Globus pallidus (tissue), 1 donor: Measurements from ENCODE around the gene SHISA4.
"Not testable (repeated sequence)": the region's sequence is repeated elsewhere in the genome, so short reads cannot be mapped to it uniquely, and the experiment has no call there.

Experiments used
- DNase-seq: peaks from one replicate; pipeline ENCODE4 v3.0.0-alpha.2; 2015; ENCODE audit warnings: low spot score

SHISA4 gene

DNA sequence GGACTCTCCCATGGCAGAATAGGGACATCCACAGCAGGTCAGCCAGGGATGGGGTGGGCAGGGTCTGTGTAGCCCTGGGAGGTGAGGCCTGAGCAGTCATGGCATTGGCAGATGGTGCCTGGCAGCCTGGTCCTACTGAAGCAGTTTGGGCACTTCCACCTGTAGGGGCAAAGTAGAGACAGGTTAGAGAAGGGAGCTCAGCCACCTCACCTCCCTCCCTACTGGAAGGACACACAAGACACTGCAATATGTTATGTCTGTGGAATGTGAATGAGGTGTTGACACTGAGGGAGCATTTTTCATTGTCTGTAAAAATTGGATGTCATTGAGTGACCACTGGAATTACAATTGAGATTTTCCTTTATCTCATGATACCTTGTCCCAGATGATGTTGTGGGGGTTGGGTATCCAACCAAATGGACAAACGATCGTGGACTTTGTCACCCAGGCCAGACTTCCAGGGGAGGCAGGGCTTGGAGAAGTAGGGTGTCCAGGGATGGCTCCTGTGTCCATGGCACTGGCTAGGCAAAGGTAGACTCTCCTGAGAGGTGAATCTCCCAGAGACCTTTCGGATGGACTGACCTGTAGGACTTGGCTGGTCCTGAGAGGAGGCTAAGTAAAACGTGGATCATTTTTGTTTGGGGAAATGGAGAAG lies 9.7 kb downstream of the SHISA4 start:
- no peak for DNase-seq

DNA sequence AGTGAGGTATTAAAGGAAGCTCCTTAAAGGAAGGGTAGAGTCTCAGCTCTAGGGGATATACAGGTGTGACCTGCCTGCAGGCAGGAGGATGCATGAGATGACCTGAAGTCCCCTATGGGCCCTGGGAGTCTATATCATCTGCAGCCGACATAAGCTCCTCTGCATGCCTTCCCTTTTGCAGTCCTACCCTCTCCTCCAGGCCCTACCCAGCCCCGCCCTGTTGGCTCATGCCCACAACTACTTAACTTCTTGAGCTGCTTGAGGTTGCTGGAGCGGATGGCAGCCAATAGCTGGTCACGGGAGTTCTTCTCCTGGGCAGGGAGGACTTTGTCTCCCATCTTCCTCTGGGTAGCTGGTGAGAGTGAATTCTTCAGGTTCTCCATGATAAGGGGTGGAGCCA lies 10.3 kb downstream of the SHISA4 start:
- no peak for DNase-seq

DNA sequence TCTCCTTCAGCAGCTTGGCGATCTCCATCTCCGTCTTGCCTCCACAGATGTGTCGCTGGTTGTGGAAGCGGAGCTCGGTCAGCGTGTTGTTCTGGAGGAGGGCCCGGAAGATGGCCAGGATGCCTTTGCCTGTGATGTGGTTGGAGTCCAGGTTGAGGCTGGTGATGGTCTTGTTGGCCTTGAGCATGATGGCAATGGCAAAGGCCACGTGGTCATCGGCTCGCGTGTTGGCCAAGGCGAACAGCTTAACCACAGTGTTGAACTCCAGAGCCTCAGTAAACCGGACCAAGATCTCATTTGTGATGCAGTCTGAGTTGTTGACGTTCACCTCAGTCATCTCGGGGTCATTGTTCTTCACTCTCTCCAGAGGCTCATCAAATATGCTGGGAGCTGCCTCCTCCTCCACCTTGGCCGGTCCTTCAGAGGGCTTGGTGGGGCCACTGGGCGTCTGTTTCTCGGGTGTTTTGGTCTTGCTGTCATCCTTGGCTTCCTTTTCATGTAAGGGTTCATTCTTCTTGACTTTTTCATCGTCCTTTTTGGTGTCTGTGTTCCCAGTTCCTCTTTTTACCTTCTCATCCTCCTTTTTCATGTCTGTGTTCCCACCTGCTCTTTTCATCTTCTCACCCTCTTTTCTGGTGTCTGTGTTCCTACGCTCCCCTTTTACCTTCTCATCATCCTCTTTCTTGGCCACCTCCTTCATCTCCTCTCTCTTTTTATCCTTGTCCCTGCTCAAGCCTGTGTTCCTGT lies 11.2 kb downstream of the SHISA4 start:
- no peak for DNase-seq

DNA sequence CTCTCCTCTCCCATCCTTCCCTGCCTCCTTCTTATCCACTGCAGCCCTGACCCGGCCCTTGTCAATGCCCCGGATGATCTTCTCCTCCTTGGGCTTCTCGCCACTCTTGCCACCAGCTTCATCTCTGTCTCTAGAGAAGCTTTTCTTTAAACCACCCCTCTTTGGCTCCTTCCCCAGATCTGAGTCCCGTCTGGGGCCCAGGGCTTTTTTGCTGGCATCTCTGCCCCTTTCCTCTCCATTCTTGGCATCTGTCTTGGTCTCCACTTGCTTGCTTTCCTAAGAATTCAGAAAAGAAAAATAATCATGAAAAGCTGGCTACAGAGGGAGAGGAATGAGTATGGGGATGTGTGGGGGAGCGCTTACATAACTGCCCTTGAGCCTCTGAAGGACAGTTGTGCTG lies 11.8 kb downstream of the SHISA4 start:
- DNase-seq, result no peak

DNA sequence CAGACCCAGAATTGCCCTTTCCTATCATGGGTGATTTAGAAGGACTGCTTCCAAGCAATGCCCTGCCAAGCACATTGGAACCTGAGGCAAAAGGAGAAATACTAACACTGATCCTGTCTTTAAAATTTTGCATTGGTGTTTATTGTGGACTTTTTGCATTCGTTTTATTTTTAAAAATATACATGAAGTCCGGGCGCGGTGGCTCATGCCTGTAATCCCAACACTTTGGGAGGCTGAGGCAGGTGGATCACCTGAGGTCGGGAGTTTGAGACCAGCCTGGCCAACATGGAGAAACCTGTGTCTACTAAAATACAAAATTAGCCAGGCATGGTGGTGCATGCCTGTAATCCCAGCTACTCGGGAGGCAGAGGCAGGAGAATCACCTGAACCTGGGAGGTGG lies 12.3 kb downstream of the SHISA4 start:
- DNase-seq, result not testable (repeated sequence)

DNA sequence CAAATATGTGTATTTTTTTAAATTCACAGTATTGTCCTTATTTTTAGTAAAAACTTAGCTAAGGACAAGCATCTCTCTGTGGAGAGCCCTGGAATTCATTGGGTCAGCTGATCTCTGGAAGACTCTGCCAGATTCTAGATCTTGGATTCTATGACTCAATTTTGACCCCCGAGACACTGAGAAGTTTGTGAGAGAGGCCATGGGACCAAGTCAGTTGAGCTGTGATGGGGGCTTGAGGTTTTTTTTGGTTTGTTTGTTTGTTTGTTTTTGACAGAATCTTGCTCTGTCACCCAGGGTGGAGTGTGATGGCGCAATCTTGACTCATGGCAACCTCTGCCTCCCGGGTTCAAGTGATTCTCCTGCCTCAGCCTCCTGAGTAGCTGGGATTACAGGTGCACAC lies 13.5 kb downstream of the SHISA4 start:
- no peak for DNase-seq

DNA sequence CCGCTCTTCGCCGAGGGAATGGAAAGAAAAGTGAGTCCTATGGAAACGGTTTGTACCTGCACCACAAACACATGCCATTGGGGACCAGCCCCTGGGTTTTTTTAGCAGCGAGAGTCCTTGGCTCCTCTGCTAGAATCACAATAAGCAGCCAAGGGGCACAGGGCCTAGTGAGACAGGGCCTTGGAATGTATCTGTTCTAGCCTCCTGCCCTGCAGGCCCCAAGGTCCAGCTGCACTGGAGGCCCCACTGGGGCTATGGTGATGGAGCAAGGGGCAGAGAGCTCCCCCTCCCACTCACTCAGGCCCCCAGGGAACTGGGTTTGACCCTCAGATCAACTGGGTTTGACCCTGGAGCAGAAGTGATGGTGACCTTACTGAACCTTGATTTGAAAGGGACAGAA lies 14.4 kb downstream of the SHISA4 start:
- DNase-seq, result no peak

DNA sequence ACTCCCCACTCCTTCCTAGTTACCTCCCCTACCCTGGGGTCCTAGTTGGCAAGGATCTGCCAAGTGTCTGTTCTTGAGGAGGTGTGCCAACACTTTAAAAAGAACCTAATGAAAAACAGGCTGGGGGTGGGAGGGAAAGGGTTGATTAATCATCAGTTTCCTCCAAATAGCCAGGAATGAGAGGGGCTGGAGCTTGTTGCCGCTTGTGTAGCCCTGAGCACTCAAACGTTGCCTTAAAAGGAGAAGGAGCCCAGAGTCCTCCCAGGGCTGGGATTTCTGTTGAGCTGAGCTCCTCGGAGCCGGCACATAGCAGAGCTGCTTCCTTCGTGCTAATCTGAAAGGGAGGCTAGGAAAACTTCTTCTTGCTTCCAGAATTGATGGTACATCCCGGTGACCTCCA lies 15.9 kb downstream of the SHISA4 start:
- no peak for DNase-seq

DNA sequence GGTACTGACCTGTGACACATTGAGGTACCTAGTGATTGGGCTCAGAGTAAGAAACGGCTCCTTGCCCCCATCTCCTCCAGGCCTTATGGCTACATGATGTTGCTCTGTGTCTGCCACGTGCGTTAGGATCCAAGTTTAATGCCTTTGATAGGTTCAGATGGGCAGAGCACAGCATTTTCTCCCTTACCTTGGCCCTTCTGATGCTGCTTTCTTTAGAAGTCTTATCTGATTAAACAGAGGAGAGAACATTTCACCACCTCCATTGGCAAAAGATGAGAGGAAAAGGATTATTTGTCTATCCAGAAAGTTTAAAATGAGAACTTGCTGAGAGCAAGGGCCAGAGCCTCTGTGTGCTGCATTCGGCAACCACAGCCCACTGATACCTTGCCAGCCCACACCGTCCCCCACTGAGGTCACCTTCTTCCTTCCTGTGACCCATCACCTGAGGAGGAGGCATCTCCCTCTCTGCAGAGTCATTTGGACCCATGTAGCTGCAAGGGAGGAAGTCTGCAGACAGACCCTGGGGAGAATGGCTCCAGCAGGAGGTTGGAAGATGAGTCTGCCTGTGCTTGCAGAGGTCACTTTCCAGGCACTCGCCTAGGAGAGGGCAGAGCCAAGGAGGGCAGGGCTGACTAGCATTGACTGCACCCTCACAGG lies 16.7 kb downstream of the SHISA4 start:
- DNase-seq, result no peak

DNA sequence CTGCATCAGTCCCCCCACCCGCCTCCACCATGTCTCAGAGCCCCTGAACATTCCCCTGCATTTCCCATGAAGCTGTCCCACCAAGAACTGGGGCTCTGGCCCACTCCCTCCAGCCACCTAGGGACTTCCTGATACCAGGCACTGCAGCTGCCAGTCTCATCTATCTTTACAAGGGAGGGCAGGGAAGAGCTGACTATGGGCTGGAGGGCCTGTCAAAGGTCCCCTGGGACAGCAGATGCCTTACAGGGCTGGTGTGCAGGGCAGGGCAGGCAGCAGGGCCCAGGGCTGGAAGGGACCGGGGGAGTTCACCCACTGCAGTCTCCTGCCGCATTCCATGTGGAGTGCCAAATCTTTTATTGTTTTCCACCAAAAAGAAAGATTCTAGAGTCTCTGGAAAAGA lies 17.6 kb downstream of the SHISA4 start:
- no peak for DNase-seq

DNA sequence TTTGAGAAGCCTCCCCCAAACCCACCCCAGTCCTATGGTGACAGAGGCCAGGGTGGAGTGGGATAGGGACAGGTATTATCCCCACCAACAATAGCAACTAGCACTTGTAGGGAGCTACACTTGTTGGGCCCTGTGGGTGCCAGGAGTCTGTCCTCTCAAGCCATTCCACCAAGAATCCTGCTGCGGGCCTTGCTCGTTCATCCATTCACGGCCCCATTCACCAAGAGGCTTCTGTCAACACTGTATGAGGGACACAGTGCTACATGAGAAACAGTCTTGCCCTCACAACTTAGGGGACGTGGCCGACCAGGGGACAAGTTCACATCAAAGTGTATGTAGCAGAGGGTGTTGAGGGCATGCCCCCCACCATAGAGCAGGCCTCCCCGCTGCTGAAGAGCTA lies 18.9 kb downstream of the SHISA4 start:
- no peak for DNase-seq

DNA sequence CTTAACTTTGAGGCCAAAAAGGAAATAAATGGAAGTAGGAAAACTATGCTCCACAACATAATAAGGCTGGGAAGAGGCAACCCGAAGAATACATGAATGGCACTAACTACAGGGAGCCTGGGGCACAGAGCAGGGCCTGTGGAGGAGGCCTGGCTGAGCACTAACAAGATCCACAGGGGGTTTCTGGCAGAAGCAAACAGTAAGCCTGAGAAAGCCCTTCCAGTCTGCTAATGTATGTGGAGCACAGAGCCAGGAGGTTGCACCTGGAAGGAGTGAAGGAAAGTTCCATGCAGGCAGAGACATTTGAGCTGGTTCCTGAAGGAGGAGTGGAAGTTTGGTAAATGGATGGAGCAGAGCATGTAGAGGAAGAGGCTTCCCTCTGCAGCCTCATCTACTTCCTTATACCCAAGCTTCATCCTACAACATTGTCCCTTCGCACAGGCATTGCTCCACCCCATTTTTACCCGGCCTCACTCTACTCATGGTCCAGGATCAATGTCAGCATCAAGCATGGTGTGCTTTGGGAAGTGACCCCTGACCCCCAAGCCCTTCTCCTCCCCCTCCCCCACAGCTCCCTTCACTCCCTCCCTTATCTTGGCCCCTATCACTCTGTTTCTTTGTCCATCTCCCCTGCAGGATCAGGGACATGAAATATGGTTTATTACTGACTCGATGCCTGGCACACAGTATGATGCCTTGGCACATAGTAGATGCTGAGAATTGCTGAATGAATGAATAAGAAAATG lies 23.3 kb downstream of the SHISA4 start:
- no peak for DNase-seq

DNA sequence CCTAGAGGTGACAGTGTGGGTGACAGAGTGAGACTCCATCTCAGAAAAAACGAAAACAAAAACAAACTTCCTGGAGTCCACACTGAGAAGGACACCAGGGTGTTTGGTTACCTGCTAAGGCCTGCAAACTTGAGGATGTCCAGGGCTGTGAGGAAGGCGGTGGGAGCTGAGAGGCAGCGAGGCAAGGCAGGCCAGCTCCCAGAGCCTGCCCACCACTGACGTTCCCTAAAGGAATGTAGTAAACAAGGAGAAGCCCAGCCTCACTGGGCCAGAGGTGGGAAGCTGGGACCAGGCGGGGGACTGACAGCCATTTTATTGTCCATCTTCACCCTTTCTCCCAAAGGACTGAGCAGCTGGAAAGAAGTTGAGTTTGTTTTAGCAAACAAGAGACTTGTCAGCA lies 24.1 kb downstream of the SHISA4 start:
- DNase-seq, result no peak

DNA sequence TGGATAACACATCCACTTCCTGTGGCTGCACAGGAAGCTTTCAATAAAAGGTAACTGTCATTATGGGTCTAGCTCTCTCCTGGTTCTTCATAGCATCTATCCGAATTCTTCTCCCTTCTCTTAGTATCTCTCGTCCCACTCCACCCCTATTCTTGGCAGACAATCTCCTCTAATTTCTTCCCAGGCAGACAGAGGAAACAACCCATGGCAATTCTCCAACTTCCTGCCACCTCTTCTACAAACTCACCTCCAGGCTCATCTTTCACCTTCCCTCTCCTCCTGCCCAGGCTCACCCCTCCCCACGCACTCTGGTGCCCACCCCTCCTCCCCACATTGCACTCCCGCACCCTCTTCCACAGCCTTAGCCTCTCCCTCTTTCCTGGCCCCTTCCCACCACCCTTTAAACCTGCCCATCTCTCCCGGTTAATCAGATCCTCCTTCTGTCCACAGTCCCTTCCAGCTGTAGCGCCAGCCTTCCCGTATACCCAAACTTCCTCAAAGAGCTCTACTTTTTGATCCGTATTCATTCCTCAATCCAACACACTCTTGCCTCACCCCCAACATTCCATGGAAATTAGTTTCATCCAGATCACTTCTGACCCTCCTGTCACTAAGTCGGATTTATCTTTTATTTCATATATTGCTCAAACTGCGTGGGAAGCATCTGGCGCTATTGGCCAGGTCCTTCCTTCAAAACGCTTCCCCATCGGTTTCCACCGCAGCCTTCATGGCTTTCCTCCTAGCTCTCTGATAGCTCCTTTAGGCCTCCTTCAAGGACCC lies 25.9 kb downstream of the SHISA4 start:
- no peak for DNase-seq

DNA sequence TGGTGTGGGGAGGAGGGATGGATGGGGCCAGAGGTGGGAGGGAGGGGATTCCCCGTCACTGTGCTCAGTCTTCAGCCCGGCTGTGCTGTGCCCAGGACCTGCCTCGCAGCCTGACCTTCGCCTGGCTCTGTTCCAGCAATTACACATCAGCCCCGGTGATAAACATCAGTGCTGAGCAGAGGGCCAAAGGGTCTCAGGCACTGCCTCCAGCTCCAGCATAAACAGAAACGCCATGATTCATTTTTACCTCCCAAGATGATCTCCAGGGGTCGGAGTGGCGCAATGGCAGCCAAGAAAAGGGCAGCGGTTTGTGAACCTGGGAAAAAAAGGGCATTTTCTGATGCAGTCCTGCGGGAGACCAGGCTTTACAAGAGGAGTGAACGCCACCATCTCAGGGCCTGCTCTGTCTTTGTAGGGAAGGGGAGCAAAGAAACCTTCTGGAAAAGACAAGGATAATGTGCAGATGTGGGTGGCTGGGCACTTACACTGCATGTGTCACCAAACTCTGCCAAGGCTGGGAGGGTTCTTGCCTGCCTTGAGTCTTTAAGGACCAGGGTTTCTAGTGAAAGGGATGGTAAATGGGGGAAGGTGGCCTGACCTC lies 28.1 kb downstream of the SHISA4 start:
- DNase-seq, result no peak

DNA sequence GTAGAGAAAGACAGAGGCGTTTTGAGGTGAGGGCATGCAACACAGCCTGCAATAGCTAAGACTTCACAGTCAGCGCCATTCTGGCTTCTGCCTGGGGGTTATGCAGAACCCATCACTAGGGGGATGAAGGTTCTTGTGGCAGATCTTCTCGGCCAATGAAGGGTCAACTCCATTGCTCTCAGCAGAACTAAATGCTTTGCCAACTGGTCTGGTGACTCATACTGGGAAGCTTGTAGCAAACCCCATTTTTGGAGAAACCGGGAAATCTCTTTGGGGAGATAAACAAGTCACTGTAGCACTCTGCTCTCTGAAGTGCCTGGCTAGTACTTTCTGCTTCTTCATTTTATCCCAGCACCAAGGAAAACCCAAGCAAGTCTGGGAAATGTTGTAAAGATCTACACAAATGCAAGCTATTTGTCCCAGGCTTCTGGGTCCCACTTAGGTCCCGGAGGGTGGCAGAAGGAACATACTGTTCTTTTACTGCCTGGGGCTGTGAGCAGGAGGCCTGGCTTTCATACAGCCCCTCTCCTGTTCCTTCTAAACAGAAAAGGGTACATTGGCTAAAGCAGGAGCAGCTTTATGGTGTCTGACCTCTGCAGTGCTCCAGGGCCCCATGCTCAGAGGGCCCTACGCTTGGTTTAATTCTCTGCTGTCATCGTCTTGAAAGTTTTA lies 28.8 kb downstream of the SHISA4 start:
- DNase-seq, result no peak

DNA sequence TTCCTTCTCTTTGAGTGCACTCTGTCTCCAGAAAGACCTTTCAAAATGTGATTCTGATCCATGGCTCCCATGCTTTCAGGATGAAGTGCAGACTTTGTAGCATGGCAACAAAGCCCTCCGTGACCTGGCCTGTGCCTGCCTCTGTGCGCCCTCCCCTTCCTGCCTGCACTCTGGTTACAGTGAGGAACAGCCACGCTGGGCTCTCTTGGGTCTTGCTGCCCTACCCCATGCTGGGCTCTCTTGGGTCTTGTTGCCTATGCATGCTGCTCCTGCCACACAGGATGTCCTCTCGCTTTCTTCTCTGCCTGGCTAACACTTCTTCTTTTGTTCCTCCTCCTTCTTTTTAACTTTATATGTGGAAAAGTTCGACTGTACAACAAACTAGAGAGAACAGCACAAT lies 29.6 kb downstream of the SHISA4 start:
- no peak for DNase-seq

DNA sequence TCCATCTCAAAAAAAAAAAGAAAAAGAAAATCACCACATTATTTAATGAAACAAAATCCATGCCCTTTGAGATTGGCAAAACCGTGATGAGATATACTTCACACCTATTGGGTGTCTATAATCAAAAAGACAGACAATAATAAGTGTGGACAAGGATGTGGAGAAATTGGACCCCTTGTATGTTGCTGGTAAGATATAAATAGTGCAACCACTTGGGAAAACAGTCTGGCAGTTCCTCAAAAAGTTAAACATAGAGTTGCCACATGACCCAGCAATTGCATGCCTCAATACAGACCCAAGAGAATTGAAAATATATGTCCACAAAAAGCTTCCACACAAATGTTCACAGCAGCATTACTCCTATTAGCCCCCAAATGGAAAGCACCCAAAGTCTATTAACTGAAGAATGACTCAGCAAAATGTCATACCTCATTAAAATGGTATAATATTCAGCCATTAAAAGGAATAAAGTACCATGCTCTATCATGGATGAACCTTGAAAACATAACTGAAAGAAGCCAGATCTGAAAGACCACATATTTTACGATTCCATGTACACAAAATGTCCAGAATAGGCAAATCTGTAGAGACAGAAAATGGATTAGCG lies 33.4 kb downstream of the SHISA4 start:
- no peak for DNase-seq

DNA sequence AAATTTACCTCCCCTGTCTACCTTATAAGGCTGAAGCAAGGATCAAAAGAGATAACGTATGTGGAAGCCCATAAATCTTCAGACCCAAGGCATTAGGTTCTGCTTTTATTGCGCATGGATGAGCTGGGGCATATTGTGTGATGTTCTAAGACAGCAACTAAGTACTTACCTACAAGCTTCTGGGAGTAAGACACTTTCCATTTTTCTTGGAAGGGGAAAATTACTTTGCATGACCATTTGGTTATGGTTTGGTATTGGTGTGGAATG lies 36.5 kb downstream of the SHISA4 start:
- DNase-seq, result no peak

DNA sequence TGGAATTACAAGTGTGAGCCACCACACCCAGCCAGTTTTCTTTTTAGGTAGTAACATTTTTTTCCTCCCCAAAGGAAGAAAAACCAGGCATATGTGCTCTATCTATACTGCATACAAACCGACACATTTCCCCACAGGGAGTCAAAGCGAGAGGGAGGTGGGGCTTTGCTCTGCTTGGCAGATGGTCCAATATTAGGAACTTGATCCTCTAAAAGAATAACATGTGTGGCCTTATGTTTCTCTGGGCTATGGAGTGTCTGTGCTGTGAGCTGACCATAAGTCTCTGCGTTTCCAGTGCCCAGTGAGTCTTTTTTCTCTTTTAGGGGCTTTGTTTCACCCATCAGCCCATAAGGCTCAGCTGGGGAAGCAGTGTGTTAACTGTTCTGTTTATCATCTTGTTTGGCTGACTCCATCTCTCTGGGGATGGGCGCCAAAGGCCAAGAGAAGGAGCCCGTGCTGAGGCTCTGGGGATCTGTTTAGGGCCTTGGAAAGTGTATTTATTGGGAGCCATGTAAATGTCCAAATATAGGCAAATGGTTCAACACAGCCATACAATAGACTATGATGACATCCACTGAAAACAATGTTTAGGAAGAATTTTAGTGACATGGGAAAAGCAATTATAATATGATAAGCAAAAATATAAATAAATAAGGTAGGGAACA lies 37.4 kb downstream of the SHISA4 start:
- no peak for DNase-seq
